Transverse colon (tissue), 4 donors: Measurements from ENCODE around the gene LAMB1.

ENCODE experiments used
- EP300 ChIP-seq: sonication (generic); formaldehyde crosslinking; IDR thresholded peaks from one replicate; pipeline ENCODE4 v1.6.1; 2017; ENCODE audit warnings: antibody characterized with exemption, low read depth
- POLR2A ChIP-seq: fragments of 450-650 bp; IDR thresholded peaks from one replicate; pipeline ENCODE4 v1.6.1; 2016; ENCODE audit warnings: antibody characterized with exemption, mild to moderate bottlenecking, moderate library complexity
- POLR2AphosphoS5 ChIP-seq, 3 donors: sonication (generic); formaldehyde crosslinking; IDR thresholded peaks; one replicate each; pipeline ENCODE4 v1.6.1; 2016; ENCODE audit warnings: antibody characterized with exemption in 3 of 3
- TF ChIP-seq, protein P1 (sequence below), 5 experiments: fragments of 200-600 bp in 3 of 5; fragments of 450-650 bp in 2 of 5; sonication (generic) in 3 of 5; IDR thresholded peaks; 1 replicate in 2 of 5; 2 replicates in 3 of 5; pipeline ENCODE4 v1.5.1; 2016 to 2017; ENCODE audit warnings: antibody characterized with exemption in 5 of 5, inconsistent platforms in 3 of 5, mild to moderate bottlenecking in 2 of 5, moderate library complexity in 1 of 5

DNA sequence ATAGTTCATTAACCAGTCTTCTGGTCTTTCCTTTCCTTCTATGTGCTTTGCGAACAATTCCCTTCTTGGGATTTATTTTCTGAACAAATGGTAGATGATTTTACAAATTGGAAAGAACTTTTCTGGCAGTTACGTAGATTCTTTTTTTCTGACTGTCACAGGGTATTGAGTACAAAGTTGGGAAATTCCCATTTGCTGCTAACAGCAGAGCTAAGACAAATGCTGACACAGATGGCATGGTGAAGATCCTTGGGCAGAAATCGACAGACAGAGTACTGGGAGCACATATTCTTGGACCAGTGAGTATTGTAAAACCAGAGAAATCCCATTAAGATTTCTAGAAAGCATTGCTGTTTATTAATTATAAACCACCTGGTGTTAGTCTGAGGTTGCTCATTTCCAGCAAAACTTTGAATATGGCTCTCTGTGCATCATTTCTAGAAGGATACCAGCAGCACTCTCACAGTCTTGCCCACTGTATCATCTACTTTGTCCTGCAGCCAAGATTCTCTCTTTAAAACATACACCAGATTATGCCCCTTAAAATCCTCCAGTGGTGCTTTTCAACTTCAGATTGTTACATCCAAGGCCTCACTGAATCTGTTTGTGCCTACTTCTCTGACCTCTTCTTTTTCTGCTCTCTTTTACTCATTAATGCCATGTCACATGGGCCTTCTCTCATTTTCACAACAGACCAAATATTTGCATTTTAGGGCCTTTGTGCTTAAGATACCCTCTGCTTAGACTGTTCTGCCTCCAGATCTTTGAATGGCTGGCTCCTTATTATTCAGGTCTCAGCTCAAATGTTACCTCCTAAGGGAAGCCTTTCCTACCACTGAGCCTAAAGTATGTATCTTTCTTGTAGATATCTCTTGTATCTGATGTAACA, 85.0 kb downstream of the LAMB1 start:
- TF ChIP-seq, protein P1, sequence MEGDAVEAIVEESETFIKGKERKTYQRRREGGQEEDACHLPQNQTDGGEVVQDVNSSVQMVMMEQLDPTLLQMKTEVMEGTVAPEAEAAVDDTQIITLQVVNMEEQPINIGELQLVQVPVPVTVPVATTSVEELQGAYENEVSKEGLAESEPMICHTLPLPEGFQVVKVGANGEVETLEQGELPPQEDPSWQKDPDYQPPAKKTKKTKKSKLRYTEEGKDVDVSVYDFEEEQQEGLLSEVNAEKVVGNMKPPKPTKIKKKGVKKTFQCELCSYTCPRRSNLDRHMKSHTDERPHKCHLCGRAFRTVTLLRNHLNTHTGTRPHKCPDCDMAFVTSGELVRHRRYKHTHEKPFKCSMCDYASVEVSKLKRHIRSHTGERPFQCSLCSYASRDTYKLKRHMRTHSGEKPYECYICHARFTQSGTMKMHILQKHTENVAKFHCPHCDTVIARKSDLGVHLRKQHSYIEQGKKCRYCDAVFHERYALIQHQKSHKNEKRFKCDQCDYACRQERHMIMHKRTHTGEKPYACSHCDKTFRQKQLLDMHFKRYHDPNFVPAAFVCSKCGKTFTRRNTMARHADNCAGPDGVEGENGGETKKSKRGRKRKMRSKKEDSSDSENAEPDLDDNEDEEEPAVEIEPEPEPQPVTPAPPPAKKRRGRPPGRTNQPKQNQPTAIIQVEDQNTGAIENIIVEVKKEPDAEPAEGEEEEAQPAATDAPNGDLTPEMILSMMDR (IDR thresholded peaks at IDR 0.05): no peak
- no peak for TF ChIP-seq POLR2A
- no peak for TF ChIP-seq EP300
- no peak for TF ChIP-seq POLR2AphosphoS5 (IDR thresholded peaks at IDR 0.05)
